CD14-positive monocyte (primary cell): Measurements from ENCODE around the gene GMPPA. TPM values are rescaled to one million over a fixed set of nuclear protein-coding genes. Genes with fewer than 3 reads are reported as not detected.
A peak's percentile ranks its signal among the peaks of the same experiment; 100 is the strongest.

Experiments
- DNase-seq, 3 donors: peaks; one replicate each; pipeline ENCODE4 v3.0.0-alpha.2; 2011 to 2022
- H2AFZ ChIP-seq: 2 replicates; pipeline ENCODE4 v1.6.0; 2012; ENCODE audit warnings: mild to moderate bottlenecking, low read depth, low read length, inconsistent platforms; ENCODE audit not compliant: insufficient read depth, poor library complexity, severe bottlenecking
- H3K27ac ChIP-seq, 2 donors: 1 replicate in 1 of 2; 2 replicates in 1 of 2; pipeline ENCODE4 v1.5.1; 2012 to 2013; ENCODE audit warnings: low read length in 2 of 2, control low read depth in 1 of 2, inconsistent platforms in 1 of 2, low read depth in 1 of 2, mild to moderate bottlenecking in 1 of 2
- H3K27me3 ChIP-seq, 2 donors: one replicate each; pipeline versions ENCODE4 v1.6.0 to v1.6.1; 2011 to 2013; ENCODE audit warnings: low read length in 2 of 2; ENCODE audit not compliant: control insufficient read depth in 2 of 2, insufficient read depth in 2 of 2
- H3K36me3 ChIP-seq, 2 donors: replicated peaks in 1 of 2; 1 replicate in 1 of 2; 2 replicates in 1 of 2; pipeline versions ENCODE4 v1.5.1 to v1.6.1; 2012 to 2013; ENCODE audit warnings: low read length in 2 of 2, control low read depth in 1 of 2, inconsistent platforms in 1 of 2, mild to moderate bottlenecking in 1 of 2; ENCODE audit not compliant: insufficient read depth in 2 of 2, control insufficient read depth in 1 of 2
- H3K4me1 ChIP-seq, 2 donors: 1 replicate in 1 of 2; 2 replicates in 1 of 2; pipeline versions ENCODE4 v1.5.1 to v1.6.1; 2012 to 2013; ENCODE audit warnings: low read length in 2 of 2, control low read depth in 1 of 2, inconsistent platforms in 1 of 2, mild to moderate bottlenecking in 1 of 2, moderate library complexity in 1 of 2; ENCODE audit not compliant: insufficient read depth in 2 of 2, control insufficient read depth in 1 of 2
- H3K4me2 ChIP-seq: replicated peaks from 2 replicates; pipeline ENCODE3; 2012; ENCODE audit warnings: low read length, moderate library complexity, mild to moderate bottlenecking; ENCODE audit not compliant: poor library complexity, severe bottlenecking; ENCODE audit errors: extremely low read depth
- H3K4me3 ChIP-seq, 3 experiments: fragments of 200-600 bp in 1 of 3; sonication (generic) in 1 of 3; replicated peaks in 1 of 3; 1 replicate in 2 of 3; 2 replicates in 1 of 3; pipeline ENCODE4 v1.5.1; 2011 to 2013; ENCODE audit warnings: low read length in 3 of 3, mild to moderate bottlenecking in 3 of 3, control low read depth in 2 of 3, low read depth in 2 of 3, inconsistent platforms in 1 of 3, moderate library complexity in 1 of 3
- H3K79me2 ChIP-seq: 2 replicates; pipeline ENCODE4 v1.6.0; 2012; ENCODE audit warnings: mild to moderate bottlenecking, control low read depth, inconsistent platforms, low read length, moderate library complexity; ENCODE audit not compliant: insufficient read depth
- H3K9ac ChIP-seq: 2 replicates; pipeline ENCODE4 v1.6.0; 2017; ENCODE audit warnings: low read length, mild to moderate bottlenecking; ENCODE audit not compliant: insufficient read depth, poor library complexity, severe bottlenecking
- H3K9me3 ChIP-seq, 2 donors: replicated peaks in 1 of 2; 1 replicate in 1 of 2; 2 replicates in 1 of 2; pipeline versions ENCODE4 v1.5.1 to v1.6.1; 2012 to 2013; ENCODE audit warnings: low read length in 2 of 2, control low read depth in 1 of 2; ENCODE audit not compliant: control insufficient read depth in 1 of 2, insufficient read depth in 1 of 2
- H4K20me1 ChIP-seq: 2 replicates; pipeline ENCODE4 v1.6.0; 2012; ENCODE audit warnings: mild to moderate bottlenecking, low read length, control low read depth, moderate library complexity; ENCODE audit not compliant: insufficient read depth
- H3K27ac Mint-ChIP-seq, 7 donors: one replicate each; pipeline ENCODE4 v1.8.0; 2020; ENCODE audit warnings: mild to moderate bottlenecking in 7 of 7, mixed read lengths in 7 of 7, moderate library complexity in 6 of 7, inconsistent platforms in 2 of 7
- H3K27me3 Mint-ChIP-seq, 3 donors: one replicate each; pipeline ENCODE4 v1.8.0; 2021 to 2022; ENCODE audit warnings: low read depth in 3 of 3, mild to moderate bottlenecking in 3 of 3, mixed read lengths in 3 of 3, moderate library complexity in 3 of 3, inconsistent platforms in 1 of 3
- H3K36me3 Mint-ChIP-seq, 2 donors: one replicate each; pipeline ENCODE4 v1.8.0; 2020; ENCODE audit warnings: mixed read lengths in 2 of 2, inconsistent platforms in 1 of 2, mild to moderate bottlenecking in 1 of 2
- H3K4me1 Mint-ChIP-seq: one replicate; pipeline ENCODE4 v1.8.0; 2020; ENCODE audit warnings: mild to moderate bottlenecking, mixed read lengths
- H3K4me3 Mint-ChIP-seq, 2 donors: one replicate each; pipeline ENCODE4 v1.8.0; 2020; ENCODE audit warnings: mild to moderate bottlenecking in 2 of 2, mixed read lengths in 2 of 2, moderate library complexity in 1 of 2
- H3K9me3 Mint-ChIP-seq, 7 donors: one replicate each; pipeline ENCODE4 v1.8.0; 2020 to 2022; ENCODE audit warnings: mixed read lengths in 7 of 7, mild to moderate bottlenecking in 6 of 7, moderate library complexity in 6 of 7, inconsistent platforms in 2 of 7
- WGBS: methylation state at CpG from one replicate; pipeline ENCODE4 v1.1.5; 2013; ENCODE audit warnings: missing lambda C conversion rate; ENCODE audit not compliant: insufficient coverage; 5-methylcytosine and 5-hydroxymethylcytosine counted together
- intact Hi-C, 2 donors: fragments of 100-400 bp; cut with micrococcal nuclease; formaldehyde crosslinking; loops; one replicate each; pipeline versions ENCODE4 v1.15.0 to v1.15.1; 2023
- polyA plus RNA-seq, 3 donors: library from polyadenylated mRNA; depleted of rRNA in 1 of 3; unstranded in 2 of 3; stranded (reverse) in 1 of 3; fragments of 300-500 nt in 2 of 3; fragments of >200 nt in 1 of 3; fragmentation: Illumina TruSeq in 2 of 3; gene quantifications; 1 replicate in 2 of 3; 2 replicates in 1 of 3; pipeline ENCODE4 v1.2.3, GENCODE V29; 2012 to 2021
- TF ChIP-seq, protein P1 (sequence below): fragments of 200-600 bp; IDR thresholded peaks from one replicate; pipeline ENCODE4 v1.8.0; 2022; ENCODE audit warnings: antibody characterized with exemption, mild to moderate bottlenecking

The GMPPA gene
- polyA plus RNA-seq, 3 donors = 35.5 to 71.2 (median 35.9) TPM

DNA sequence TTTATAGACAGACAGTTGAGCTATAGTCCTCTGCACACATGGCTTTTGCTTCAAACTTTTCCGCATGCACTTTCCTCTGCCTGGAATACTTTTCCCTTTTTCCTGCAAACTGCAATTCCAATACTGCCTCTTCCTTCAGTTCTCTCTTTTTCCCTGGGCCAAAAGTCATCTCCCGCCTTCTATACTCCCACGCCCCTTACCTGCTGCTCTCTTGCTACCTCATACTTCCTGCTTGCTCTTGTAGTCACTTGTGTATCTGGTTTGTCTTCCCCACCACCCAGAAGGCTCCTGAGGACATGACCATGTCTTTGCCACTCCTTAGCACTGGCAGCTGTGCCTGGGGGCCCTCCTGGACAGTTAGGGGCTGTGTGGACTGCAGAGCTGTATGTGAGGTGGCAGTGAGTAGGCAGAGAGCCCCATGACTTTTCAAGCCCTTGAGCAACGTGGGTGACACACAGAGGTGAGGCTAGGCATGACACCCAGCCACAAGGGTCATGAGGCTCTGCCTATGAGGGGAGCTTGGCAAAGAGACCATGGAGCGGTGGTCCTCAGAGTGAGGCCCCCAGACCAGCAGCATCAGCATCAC lies 40.8 kb upstream of the GMPPA start:
- no peak for DNase-seq
- Mint-ChIP-seq H3K27me3 (peaks cover 7 to 11% (median 9%) of the 10 kb centered on the region in 3 donors), H3K4me1 (peaks cover 8% of the 10 kb centered on the region), H3K27ac (peak overlapping the region in 1 of 7 donors; percentile 81), H3K4me3 (no peak overlapping the region), H3K36me3 (no peaks in the 10 kb centered on the region), H3K9me3 (no peaks in the 10 kb centered on the region)
- TF ChIP-seq, protein P1, sequence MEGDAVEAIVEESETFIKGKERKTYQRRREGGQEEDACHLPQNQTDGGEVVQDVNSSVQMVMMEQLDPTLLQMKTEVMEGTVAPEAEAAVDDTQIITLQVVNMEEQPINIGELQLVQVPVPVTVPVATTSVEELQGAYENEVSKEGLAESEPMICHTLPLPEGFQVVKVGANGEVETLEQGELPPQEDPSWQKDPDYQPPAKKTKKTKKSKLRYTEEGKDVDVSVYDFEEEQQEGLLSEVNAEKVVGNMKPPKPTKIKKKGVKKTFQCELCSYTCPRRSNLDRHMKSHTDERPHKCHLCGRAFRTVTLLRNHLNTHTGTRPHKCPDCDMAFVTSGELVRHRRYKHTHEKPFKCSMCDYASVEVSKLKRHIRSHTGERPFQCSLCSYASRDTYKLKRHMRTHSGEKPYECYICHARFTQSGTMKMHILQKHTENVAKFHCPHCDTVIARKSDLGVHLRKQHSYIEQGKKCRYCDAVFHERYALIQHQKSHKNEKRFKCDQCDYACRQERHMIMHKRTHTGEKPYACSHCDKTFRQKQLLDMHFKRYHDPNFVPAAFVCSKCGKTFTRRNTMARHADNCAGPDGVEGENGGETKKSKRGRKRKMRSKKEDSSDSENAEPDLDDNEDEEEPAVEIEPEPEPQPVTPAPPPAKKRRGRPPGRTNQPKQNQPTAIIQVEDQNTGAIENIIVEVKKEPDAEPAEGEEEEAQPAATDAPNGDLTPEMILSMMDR = no peak
- no peaks in the 10 kb centered on the region for H4K20me1 ChIP-seq
- H3K9me3 ChIP-seq = no peaks in the 10 kb centered on the region
- H3K4me1 ChIP-seq = peaks cover 0 to 6% of the 10 kb centered on the region in 2 donors
- H3K4me2 ChIP-seq = no peak overlapping the region
- no peak overlapping the region for H3K9ac ChIP-seq
- intact Hi-C loops = loop anchor here in 1 of 2 donors (5.0 kb wide), 1 partner anchor 74 kb away; no protein-coding TSS in a partner anchor
- peaks cover 0 to 4% of the 10 kb centered on the region in 2 donors for H3K27me3 ChIP-seq
- H3K36me3 ChIP-seq = no peaks in the 10 kb centered on the region
- no peak overlapping the region for H3K4me3 ChIP-seq
- 67% methylated on average over 3 of the region's 5 CpGs for whole genome bisulfite sequencing
- no peak overlapping the region for H3K27ac ChIP-seq
- H3K79me2 ChIP-seq = no peaks in the 10 kb centered on the region
- H2AFZ ChIP-seq = no peak overlapping the region

DNA sequence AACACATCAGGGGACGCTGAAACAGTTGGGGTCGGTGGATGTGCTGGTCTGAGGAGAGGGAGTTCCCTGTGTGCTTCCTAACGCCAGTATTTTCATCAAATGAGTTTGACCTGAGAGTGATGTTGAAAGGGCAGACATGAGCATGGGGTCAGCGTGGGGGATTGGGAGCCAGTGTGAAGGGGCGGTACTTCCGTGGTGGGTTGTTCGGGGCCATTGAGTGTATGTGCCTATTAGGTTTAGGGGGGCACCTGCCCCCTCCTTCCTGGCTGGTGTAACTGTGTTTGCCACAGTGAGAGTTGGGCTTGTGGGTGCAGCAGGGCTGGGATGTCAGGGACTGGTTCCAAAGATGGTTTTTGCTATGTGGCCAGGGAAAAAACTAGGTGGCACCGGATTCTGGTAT lies 39.7 kb upstream of the GMPPA start:
- Mint-ChIP-seq H3K4me3 (no peak overlapping the region), H3K4me1 (peaks cover 8% of the 10 kb centered on the region), H3K9me3 (no peaks in the 10 kb centered on the region)

More for the DNA sequence above, 39.7 kb upstream of the GMPPA start:
- TF ChIP-seq, protein P1 = no peak
- H3K27ac Mint-ChIP-seq = no peak overlapping the region
- no peak overlapping the region for H3K4me3 ChIP-seq
- no peaks in the 10 kb centered on the region for H3K36me3 ChIP-seq
- H4K20me1 ChIP-seq = no peaks in the 10 kb centered on the region
- peaks cover 2 to 8% (median 4%) of the 10 kb centered on the region in 3 donors for H3K27me3 Mint-ChIP-seq
- intact Hi-C loops = loop anchor here in 1 of 2 donors (5.0 kb wide), 1 partner anchor 73 kb away; no protein-coding TSS in a partner anchor
- no peak overlapping the region for H2AFZ ChIP-seq
- no peaks in the 10 kb centered on the region for H3K27me3 ChIP-seq
- no peak overlapping the region for H3K9ac ChIP-seq
- no peak overlapping the region for H3K27ac ChIP-seq
- no peaks in the 10 kb centered on the region for H3K79me2 ChIP-seq
- DNase-seq = no peak
- H3K4me2 ChIP-seq = no peak overlapping the region
- H3K36me3 Mint-ChIP-seq = no peaks in the 10 kb centered on the region
- WGBS = 96% methylated on average over 8 of the region's 8 CpGs
- no peaks in the 10 kb centered on the region for H3K9me3 ChIP-seq
- H3K4me1 ChIP-seq = peaks cover 0 to 6% of the 10 kb centered on the region in 2 donors
